Activated CD4-positive, alpha-beta T cell treated with anti-CD3 and anti-CD28 coated beads for 36 hours (primary cell): ENCODE data around the gene ANO10. TPM values are rescaled to one million over a fixed set of nuclear protein-coding genes. Genes with fewer than 3 reads are reported as not detected.
"Not testable (repeated sequence)": the region's sequence is repeated elsewhere in the genome, so short reads cannot be mapped to it uniquely, and the experiment has no call there.

Experiments used
- ATAC-seq: fragments of 200-7000 bp; cut with Tn5 transposase; one replicate; pipeline ENCODE4 v1.10.0; 2021; ENCODE audit warnings: mild to moderate bottlenecking, moderate library complexity
- CTCF ChIA-PET: fragments of 350-600 bp; sonication (Branson Sonifier 250); formaldehyde crosslinking; loops from one replicate; lab custom pipeline; 2021; ENCODE audit warnings: antibody characterized with exemption; lab: Charles Lee
- POLR2A ChIA-PET: fragments of 350-600 bp; sonication (Branson Sonifier 250); formaldehyde crosslinking; loops from one replicate; lab custom pipeline; 2021; ENCODE audit warnings: antibody characterized with exemption, inconsistent platforms; lab: Charles Lee
- DNase-seq: peaks from one replicate; pipeline ENCODE4 v3.0.0-alpha.2; 2020
- H3K27ac Mint-ChIP-seq: one replicate; pipeline ENCODE4 v1.8.0; 2021; ENCODE audit warnings: mixed read lengths
- H3K27me3 Mint-ChIP-seq: one replicate; pipeline ENCODE4 v1.8.0; 2021; ENCODE audit warnings: mixed read lengths
- H3K36me3 Mint-ChIP-seq: one replicate; pipeline ENCODE4 v1.8.0; 2021; ENCODE audit warnings: low read depth, mixed read lengths
- H3K4me1 Mint-ChIP-seq: one replicate; pipeline ENCODE4 v1.8.0; 2021; ENCODE audit warnings: mixed read lengths
- H3K4me3 Mint-ChIP-seq: one replicate; pipeline ENCODE4 v1.8.0; 2021; ENCODE audit warnings: mild to moderate bottlenecking, moderate library complexity, mixed read lengths
- H3K9me3 Mint-ChIP-seq: one replicate; pipeline ENCODE4 v1.8.0; 2021; ENCODE audit warnings: low read depth, mixed read lengths
- intact Hi-C, 2 experiments: fragments of 100-400 bp; cut with DNase I in 1 of 2; cut with micrococcal nuclease in 1 of 2; formaldehyde crosslinking; loops; one replicate each; pipeline versions ENCODE4 v1.14.2 to v1.15.1; 2022 to 2024; cut with DNase I, micrococcal nuclease
- total RNA-seq, 2 experiments: library from RNA; stranded (reverse); gene quantifications; one replicate each; pipeline ENCODE4 v1.2.3, GENCODE V29; 2021

ANO10 gene
- total RNA-seq, 2 experiments from 2014 or later = 6.9 to 9.4 TPM

GRCh38 chr3:43473244-43473643, 148.6 kb downstream of the ANO10 start:
- Mint-ChIP-seq H3K4me3 (no peak overlapping the region), H3K36me3 (peaks cover 4% of the 10 kb centered on the region), H3K4me1 (peaks cover 21% of the 10 kb centered on the region), H3K27ac (no peak overlapping the region), H3K27me3 (no peaks in the 10 kb centered on the region), H3K9me3 (no peaks in the 10 kb centered on the region)
- DNase-seq = no peak
- CTCF ChIA-PET = interaction anchor here (0.5 kb wide), 1 partner anchor 226 kb away, joined by 3 read pairs; no protein-coding TSS in a partner anchor
- no peak for ATAC-seq
- intact Hi-C loops = no loop called here
- POLR2A ChIA-PET = no interaction called here

GRCh38 chr3:43468133-43468532, 153.7 kb downstream of the ANO10 start:
- H3K4me3 Mint-ChIP-seq = no peak overlapping the region
- CTCF ChIA-PET = interaction anchor here (0.6 kb wide), 1 partner anchor 13 kb away, joined by 5 read pairs; no protein-coding TSS in a partner anchor
- no peak for DNase-seq

GRCh38 chr3:43465109-43465508, 156.7 kb downstream of the ANO10 start:
- intact Hi-C loops = no loop called here
- H3K27ac Mint-ChIP-seq = no peak overlapping the region
- peaks cover 6% of the 10 kb centered on the region for H3K9me3 Mint-ChIP-seq
- DNase-seq = no peak
- ChIA-PET CTCF (no interaction called here), POLR2A (no interaction called here)
- H3K36me3 Mint-ChIP-seq = peaks cover 9% of the 10 kb centered on the region
- no peak for ATAC-seq
- H3K27me3 Mint-ChIP-seq = no peaks in the 10 kb centered on the region
- H3K4me3 Mint-ChIP-seq = no peak overlapping the region
- H3K4me1 Mint-ChIP-seq = peaks cover 4% of the 10 kb centered on the region

More at GRCh38 chr3:43468133-43468532, 153.7 kb downstream of the ANO10 start:
- Mint-ChIP-seq H3K4me1 (peaks cover 4% of the 10 kb centered on the region), H3K27ac (no peak overlapping the region), H3K27me3 (no peaks in the 10 kb centered on the region), H3K9me3 (peaks cover 4% of the 10 kb centered on the region), H3K36me3 (peaks cover 3% of the 10 kb centered on the region)
- intact Hi-C loops = no loop called here
- POLR2A ChIA-PET = no interaction called here
- ATAC-seq = no peak

GRCh38 chr3:43462566-43462965, 159.2 kb downstream of the ANO10 start:
- CTCF ChIA-PET = interaction anchor here (0.8 kb wide), 1 partner anchor 384 kb away, joined by 3 read pairs; no protein-coding TSS in a partner anchor
- H3K36me3 Mint-ChIP-seq, H3K4me3 Mint-ChIP-seq, DNase-seq, H3K27me3 Mint-ChIP-seq, H3K4me1 Mint-ChIP-seq, H3K27ac Mint-ChIP-seq, H3K9me3 Mint-ChIP-seq, ATAC-seq, intact Hi-C loops: not testable (repeated sequence)
- POLR2A ChIA-PET = interaction anchor here (0.6 kb wide), 1 partner anchor 231 kb away, joined by 5 read pairs; no protein-coding TSS in a partner anchor

- H3K27me3 Mint-ChIP-seq = no peaks in the 10 kb centered on the region
- H3K4me1 Mint-ChIP-seq = peaks cover 5% of the 10 kb centered on the region
- CTCF ChIA-PET = no interaction called here
- H3K4me3 Mint-ChIP-seq = no peak overlapping the region
- ATAC-seq = no peak
- H3K27ac Mint-ChIP-seq = no peak overlapping the region
- peaks cover 9% of the 10 kb centered on the region for H3K36me3 Mint-ChIP-seq
- no peak for DNase-seq
- intact Hi-C loops = no loop called here
- POLR2A ChIA-PET = no interaction called here
- H3K9me3 Mint-ChIP-seq = peaks cover 6% of the 10 kb centered on the region
These were observed 160.5 kb downstream of the ANO10 start for GRCh38 chr3:43461345-43461744.

- DNase-seq, H3K27ac Mint-ChIP-seq, ATAC-seq, H3K36me3 Mint-ChIP-seq, H3K4me1 Mint-ChIP-seq, H3K27me3 Mint-ChIP-seq, H3K9me3 Mint-ChIP-seq, H3K4me3 Mint-ChIP-seq, intact Hi-C loops, CTCF ChIA-PET, POLR2A ChIA-PET: not testable (repeated sequence)
These were observed 164.8 kb downstream of the ANO10 start for GRCh38 chr3:43457038-43457437.

- Mint-ChIP-seq H3K4me1 (peaks cover 5% of the 10 kb centered on the region), H3K27ac (no peak overlapping the region), H3K9me3 (no peaks in the 10 kb centered on the region), H3K4me3 (no peak overlapping the region), H3K36me3 (no peaks in the 10 kb centered on the region), H3K27me3 (no peaks in the 10 kb centered on the region)
- ChIA-PET CTCF (interaction anchor here (0.7 kb wide), 1 partner anchor 13 kb away, joined by 5 read pairs; no protein-coding TSS in a partner anchor), POLR2A (no interaction called here)
- intact Hi-C loops = no loop called here
- ATAC-seq = no peak
- DNase-seq = no peak
These were observed 166.6 kb downstream of the ANO10 start for GRCh38 chr3:43455233-43455632.

GRCh38 chr3:43453981-43454380, 167.8 kb downstream of the ANO10 start:
- Mint-ChIP-seq H3K36me3 (no peaks in the 10 kb centered on the region), H3K27ac (no peak overlapping the region), H3K27me3 (no peaks in the 10 kb centered on the region), H3K4me1 (peaks cover 5% of the 10 kb centered on the region), H3K4me3 (no peak overlapping the region), H3K9me3 (no peaks in the 10 kb centered on the region)
- ChIA-PET POLR2A (no interaction called here), CTCF (no interaction called here)
- intact Hi-C loops = no loop called here
- ATAC-seq (no peak), DNase-seq (no peak)

GRCh38 chr3:43451670-43452254, 170.0 kb downstream of the ANO10 start:
- no peaks in the 10 kb centered on the region for H3K9me3 Mint-ChIP-seq
- ChIA-PET CTCF (no interaction called here), POLR2A (no interaction called here)
- ATAC-seq = no peak
- H3K27me3 Mint-ChIP-seq = no peaks in the 10 kb centered on the region
- intact Hi-C loops = no loop called here
- no peaks in the 10 kb centered on the region for H3K36me3 Mint-ChIP-seq
- no peak overlapping the region for H3K4me3 Mint-ChIP-seq
- no peak for DNase-seq
- H3K4me1 Mint-ChIP-seq = peaks cover 5% of the 10 kb centered on the region
- H3K27ac Mint-ChIP-seq = no peak overlapping the region

- Mint-ChIP-seq H3K36me3 (no peaks in the 10 kb centered on the region), H3K9me3 (no peaks in the 10 kb centered on the region), H3K27me3 (no peaks in the 10 kb centered on the region), H3K27ac (no peak overlapping the region), H3K4me1 (peaks cover 5% of the 10 kb centered on the region), H3K4me3 (no peak overlapping the region)
- ChIA-PET CTCF (interaction anchor here (0.7 to 1.0 kb wide), 2 partner anchors 16 to 59 kb away, joined by 3 read pairs; no protein-coding TSS in a partner anchor), POLR2A (no interaction called here)
- DNase-seq = no peak
- no peak for ATAC-seq
- intact Hi-C loops = no loop called here
These were observed 173.7 kb downstream of the ANO10 start for GRCh38 chr3:43448098-43448497.

GRCh38 chr3:43445820-43446219, 176.0 kb downstream of the ANO10 start:
- H3K4me1 Mint-ChIP-seq = peaks cover 5% of the 10 kb centered on the region
- no peaks in the 10 kb centered on the region for H3K9me3 Mint-ChIP-seq
- ChIA-PET CTCF (interaction anchor here (0.7 kb wide), 1 partner anchor 222 kb away, joined by 3 read pairs; no protein-coding TSS in a partner anchor), POLR2A (no interaction called here)
- H3K4me3 Mint-ChIP-seq = no peak overlapping the region
- ATAC-seq = no peak
- no peak overlapping the region for H3K27ac Mint-ChIP-seq
- intact Hi-C loops = no loop called here
- H3K36me3 Mint-ChIP-seq = no peaks in the 10 kb centered on the region
- no peak for DNase-seq
- H3K27me3 Mint-ChIP-seq = no peaks in the 10 kb centered on the region

- H3K27ac Mint-ChIP-seq = no peak overlapping the region
- intact Hi-C loops = no loop called here
- CTCF ChIA-PET = interaction anchor here (0.6 kb wide), 1 partner anchor 323 kb away, joined by 3 read pairs; no protein-coding TSS in a partner anchor
- peaks cover 4% of the 10 kb centered on the region for H3K4me1 Mint-ChIP-seq
- no peaks in the 10 kb centered on the region for H3K27me3 Mint-ChIP-seq
- POLR2A ChIA-PET = no interaction called here
- peaks cover 3% of the 10 kb centered on the region for H3K36me3 Mint-ChIP-seq
- DNase-seq (no peak), ATAC-seq (no peak)
- peaks cover 5% of the 10 kb centered on the region for H3K9me3 Mint-ChIP-seq
- no peak overlapping the region for H3K4me3 Mint-ChIP-seq
These were observed 178.9 kb downstream of the ANO10 start for GRCh38 chr3:43442872-43443395.
